Stimulated activated CD8-positive, alpha-beta memory T cell treated with anti-CD3 and anti-CD28 coated beads, Interleukin-7, amount 100 ng/mL, for 24 hours (primary cell): Measurements from ENCODE around the gene FCRL6.
A peak's percentile ranks its signal among the peaks of the same experiment; 100 is the strongest.

Source experiments
- DNase-seq: peaks from one replicate; pipeline ENCODE4 v3.0.0-alpha.2; 2020; ENCODE audit warnings: low read depth

The FCRL6 gene, protein sequence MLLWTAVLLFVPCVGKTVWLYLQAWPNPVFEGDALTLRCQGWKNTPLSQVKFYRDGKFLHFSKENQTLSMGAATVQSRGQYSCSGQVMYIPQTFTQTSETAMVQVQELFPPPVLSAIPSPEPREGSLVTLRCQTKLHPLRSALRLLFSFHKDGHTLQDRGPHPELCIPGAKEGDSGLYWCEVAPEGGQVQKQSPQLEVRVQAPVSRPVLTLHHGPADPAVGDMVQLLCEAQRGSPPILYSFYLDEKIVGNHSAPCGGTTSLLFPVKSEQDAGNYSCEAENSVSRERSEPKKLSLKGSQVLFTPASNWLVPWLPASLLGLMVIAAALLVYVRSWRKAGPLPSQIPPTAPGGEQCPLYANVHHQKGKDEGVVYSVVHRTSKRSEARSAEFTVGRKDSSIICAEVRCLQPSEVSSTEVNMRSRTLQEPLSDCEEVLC

GRCh38 chr1:159802111-159802510, at the start of gene FCRL6:
TSS of gene FCRL6 (plus strand) at chr1:159802360. CDS start at chr1:159802425, 65 bp downstream.
- no peak for DNase-seq

DNA sequence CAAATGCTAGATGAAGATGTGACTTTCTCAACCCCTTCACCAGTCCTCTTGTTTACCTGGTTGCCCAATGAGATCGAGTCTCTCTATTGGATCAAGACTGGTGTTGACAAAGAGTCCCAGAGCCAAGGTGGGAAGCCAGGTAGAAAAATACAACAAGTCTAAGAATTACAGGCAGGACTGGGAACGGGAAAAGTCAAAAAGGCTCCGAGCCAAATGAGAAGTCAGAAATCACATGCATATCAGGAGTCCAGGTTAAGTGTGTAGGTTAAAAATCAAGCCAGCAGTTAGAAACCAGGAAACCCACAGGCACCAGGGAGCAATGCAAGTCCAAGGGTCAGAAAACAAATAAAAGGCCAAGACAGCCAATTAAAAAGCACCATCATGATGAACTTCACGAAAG, 48.8 kb upstream of the FCRL6 start:
- DNase-seq: no peak

DNA sequence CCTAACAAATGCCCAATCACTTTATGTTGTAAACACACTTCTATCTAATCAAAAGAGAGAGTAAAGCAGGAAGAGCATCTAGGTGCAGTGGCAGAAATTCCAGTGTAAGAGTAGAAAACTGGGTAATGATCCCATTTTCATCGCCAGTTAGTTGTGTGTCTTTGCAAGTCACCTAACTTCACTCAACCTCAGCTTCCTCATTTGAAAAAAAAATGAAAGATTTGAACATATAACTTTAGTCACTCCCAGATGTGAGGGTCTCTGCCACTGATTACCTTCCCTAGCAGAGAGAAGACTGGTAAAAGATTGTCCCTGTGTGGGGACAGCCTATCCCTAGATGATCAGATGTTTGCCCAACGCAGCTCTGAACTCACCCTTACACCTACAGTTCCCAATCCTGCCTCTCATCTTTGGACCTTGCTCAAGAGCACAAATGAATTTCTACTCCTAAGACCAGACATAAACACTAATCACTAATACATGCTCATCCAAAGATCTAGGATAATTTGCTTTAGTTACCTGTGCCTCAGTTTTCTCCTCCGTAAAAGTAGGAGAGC, 46.6 kb upstream of the FCRL6 start:
- no peak for DNase-seq

- no peak for DNase-seq
Measured at GRCh38 chr1:159756397-159756796, 45.8 kb upstream of the FCRL6 start.

GRCh38 chr1:159763686-159764085, 38.5 kb upstream of the FCRL6 start:
- DNase-seq: no peak

GRCh38 chr1:159765806-159766205, 36.4 kb upstream of the FCRL6 start:
- no peak for DNase-seq

DNA sequence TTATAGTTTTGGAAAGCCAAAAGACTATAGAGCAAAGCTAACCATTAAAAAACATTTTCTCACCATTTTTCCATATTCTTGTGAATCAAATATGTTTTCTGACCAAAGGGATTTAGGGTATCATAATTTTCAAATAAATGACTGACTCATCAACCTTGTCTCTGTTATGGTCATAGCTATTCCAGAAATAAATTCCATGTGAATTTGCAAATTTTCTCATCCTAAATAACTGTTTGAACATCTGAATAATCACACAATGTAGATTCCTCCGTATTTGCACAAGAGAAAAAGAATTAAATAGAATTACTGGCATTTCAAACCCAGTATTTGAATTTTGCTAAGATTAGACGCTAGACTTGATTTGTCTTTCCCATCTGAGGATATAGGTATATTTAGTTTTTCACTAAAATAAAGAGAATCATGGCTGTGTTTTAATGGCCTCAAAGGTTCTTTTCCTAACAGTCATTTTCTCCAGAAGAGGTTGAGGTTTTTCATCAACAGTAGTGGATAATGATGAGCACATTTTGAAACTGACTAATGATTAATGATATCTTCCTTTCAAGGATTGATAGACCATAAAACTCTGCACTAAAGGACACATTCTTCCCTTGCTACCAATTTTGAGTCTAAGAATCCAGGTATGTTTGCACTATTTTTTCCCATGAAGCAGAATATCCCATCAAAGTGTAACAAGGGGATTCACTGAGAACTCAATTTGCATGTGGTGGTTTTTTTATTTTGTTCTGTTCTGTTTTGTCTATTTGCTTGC, 30.8 kb upstream of the FCRL6 start:
- DNase-seq: no peak

DNA sequence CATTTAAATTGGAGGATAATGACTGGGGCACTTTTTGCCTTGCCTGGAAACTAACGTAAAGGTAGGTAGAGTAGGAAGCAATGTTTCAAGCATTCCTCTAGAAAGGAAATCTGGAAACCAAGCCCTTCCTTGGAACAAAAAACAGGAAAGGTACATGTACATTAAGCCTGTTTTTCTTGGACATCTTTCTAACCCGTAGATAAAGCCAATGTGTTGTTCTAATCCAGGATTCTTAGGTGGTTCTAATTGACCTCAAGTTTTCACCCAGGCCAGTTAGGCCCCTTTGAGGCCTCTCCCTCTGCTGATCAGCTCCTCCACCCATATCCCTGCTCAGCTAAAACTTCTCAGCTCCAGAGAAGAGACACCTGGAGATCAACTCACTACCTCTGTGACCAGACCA, 27.7 kb upstream of the FCRL6 start:
- no peak for DNase-seq

GRCh38 chr1:159775716-159776115, 26.4 kb upstream of the FCRL6 start:
- no peak for DNase-seq

DNA sequence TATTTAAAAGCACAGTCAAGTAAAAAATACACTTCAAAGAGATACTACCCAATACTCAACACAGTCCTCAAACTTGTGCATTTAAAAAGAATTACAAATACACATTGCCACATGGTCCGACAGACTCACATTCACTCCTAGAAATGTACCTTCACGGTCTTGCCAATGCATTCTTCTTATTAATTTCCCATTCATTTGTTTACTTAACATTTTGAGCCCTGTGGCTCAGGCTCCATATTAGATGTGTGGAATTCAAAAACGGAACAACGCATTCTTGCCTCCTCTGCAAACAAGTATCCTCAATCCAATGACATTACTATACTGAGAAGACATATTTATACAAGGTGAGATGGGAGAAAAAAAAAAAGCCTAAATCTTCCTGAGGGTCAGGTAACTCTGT, 23.9 kb upstream of the FCRL6 start:
- DNase-seq: no peak

- DNase-seq: no peak
Measured at GRCh38 chr1:159779403-159779851, 22.7 kb upstream of the FCRL6 start.

DNA sequence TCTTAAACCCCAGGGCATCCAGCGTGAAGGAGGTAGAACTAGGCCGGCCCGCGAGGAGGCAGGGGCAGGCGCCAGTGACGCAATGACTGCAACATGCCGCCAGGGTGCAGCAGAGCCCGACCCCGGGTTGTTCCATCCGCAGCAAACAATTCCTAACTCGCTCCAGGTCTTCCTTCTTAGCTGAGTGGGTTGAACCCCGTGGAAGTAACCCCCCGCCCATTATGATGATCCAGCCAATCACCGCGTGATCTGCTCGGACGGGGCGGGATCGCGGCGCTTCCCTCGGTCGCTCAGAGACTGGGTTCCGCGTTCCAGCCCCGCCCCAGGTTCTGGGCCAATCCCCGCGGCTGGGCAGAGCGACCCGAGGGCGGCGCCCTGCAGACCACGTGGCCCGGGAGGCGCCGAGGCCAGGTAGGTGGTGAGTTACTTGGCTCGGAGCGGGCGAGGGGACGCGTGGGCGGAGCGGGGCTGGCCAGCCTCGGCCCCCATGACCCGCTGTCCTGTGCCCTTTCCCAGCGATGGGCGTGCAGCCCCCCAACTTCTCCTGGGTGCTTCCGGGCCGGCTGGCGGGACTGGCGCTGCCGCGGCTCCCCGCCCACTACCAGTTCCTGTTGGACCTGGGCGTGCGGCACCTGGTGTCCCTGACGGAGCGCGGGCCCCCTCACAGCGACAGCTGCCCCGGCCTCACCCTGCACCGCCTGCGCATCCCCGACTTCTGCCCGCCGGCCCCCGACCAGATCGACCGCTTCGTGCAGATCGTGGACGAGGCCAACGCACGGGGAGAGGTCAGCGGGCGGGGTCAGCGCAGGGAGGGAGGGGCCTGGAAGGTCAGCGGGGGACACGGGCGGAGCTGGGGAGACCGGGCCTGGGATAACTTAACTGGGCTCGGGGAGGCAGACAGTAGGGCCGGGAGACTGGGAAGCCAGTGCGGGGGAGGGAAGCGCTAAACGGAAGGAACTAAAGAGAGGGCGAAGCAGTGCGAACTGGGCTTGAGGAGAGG, 21.3 kb upstream of the FCRL6 start, which contains the start of gene DUSP23:
Gene DUSP23, plus strand, starts transcription at position 380 of the 1,000 bp plus-strand sequence. Its CDS starts 139 bp downstream, at position 519.
- peak; percentile 86 for DNase-seq

- DNase-seq: no peak
Measured at GRCh38 chr1:159781992-159782391, 20.2 kb upstream of the FCRL6 start.

DNA sequence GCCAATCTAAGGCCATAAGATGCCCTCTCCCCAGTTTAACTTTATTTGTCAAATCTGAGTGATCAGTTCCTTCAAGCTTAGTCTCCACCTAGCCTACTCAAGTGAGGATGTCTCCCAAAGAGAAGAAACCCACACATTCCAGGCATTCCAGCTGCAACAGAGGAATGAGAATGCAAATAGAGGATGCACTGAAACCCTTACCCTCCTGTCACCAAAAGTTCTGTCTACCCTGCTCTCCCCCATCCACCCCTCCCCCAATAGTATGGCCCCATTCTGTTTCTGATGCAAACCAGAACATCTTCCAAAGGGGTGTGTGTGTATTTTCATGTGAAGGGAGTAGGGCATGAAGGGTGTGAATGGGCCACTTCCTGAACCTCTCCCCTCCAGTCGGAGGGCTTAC, 18.4 kb upstream of the FCRL6 start:
- no peak for DNase-seq

GRCh38 chr1:159786465-159786864, 15.7 kb upstream of the FCRL6 start:
- DNase-seq: no peak

DNA sequence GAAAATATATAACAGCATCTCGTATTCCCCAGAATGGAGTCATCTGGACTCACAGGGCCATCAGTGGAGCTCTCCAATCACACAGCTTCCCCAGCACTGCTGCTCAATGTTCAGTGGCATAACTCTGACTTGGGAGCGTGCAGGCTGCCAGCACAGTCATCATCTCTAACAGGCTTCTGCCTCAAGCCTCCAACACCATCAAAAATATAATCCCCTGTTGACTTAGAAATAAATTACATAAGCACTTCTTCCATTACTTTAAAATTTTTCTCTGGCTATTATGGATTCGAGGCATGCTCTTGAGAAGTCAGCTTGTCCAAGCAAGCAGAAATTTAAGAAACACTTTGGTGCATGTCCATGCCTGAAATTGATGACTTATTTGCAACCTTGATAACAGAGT, 15.2 kb upstream of the FCRL6 start:
- no peak for DNase-seq

GRCh38 chr1:159790237-159790917, 11.8 kb upstream of the FCRL6 start:
- DNase-seq: no peak

DNA sequence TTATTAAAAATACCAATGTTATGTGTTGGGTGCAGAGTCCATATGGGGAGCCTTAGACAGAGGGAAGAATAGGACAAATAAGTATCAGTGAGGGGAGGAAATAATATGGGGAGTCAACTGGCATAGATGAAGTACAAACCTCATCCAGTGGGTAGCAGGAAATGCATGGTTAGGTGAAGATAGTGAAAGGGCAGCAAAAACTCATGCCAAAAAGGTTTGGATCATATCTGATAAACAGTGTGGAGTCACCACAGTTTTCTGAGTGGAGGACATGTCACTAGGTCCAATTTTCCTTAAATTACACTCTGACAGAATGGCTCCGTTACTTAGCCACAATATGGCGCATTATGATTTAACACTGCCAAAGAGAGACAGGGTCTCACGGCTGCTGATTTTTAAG, 11.1 kb upstream of the FCRL6 start:
- no peak for DNase-seq

DNA sequence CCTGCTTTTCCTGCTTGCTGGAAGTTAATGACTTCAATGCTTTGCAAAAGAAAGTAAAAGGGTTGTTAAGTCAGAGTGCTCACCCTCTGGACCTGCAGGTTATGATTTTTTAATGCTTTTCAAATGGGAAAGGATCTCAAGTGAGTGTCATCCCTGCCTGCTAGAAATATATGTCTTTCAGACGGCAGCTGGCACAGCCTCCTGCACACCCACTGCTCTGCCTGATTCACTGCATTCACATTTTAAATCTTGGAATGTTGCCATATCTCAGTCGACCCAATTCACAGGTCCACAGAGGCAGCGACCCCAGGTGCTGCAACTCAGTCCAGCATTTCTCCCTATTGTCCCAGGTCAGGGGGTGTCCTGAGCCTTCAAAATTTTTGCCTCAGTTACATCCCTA, 10.7 kb upstream of the FCRL6 start:
- DNase-seq: no peak

- no peak for DNase-seq
Measured at GRCh38 chr1:159795534-159795933, 6.6 kb upstream of the FCRL6 start.

DNA sequence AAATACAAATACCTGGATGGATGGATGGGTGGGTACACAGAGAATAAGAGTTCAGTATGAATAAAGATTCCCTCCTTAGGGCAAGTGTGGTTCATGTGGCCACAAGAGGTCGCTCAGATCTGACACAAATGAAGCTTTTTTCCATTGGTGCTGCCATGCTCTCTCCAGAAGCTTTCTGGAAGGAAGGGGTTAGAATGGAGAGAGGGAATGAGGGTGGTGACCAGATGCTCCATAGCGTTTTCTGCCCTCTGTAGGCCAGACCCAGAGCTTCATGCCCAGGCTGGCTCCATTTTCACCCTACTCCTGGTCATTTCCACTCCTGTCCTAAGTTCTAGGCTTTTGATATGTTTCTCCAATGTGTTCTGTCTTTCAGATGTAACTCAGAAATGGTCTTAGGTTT, 3.3 kb upstream of the FCRL6 start:
- no peak for DNase-seq
